HG02759 (cell line): Measurements from ENCODE around the gene RBM7.

ENCODE experiments used
- ATAC-seq: cut with Tn5 transposase; IDR thresholded peaks from one replicate; pipeline ENCODE4 v1.9.1; 2021; ENCODE audit warnings: mild to moderate bottlenecking, moderate library complexity; ENCODE audit not compliant: unreplicated experiment

The RBM7 gene

GRCh38 chr11:114442536-114442935 is 42.1 kb downstream of the RBM7 start:
- ATAC-seq = no peak

DNA sequence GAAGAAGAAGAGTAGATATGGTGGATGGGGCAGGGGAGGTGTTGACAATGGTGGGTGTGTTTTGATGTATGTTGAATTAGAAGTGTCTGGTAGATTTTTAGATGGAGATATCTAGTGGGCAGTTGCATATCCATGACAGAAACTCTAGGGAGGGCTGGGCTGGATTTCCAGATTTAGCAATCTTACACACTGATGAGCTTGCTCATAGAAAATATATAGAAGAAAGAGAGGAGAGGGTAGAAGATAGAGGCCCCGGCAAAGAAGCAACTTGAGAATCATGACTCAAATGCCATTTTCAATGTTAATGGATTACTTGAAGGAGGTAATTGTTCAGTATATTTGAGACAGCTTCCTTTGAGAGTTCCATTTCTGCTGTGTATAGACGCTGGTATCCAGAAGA is 47.0 kb downstream of the RBM7 start:
- ATAC-seq = no peak

- ATAC-seq = no peak
Measured at GRCh38 chr11:114447892-114448291, 47.4 kb downstream of the RBM7 start.

DNA sequence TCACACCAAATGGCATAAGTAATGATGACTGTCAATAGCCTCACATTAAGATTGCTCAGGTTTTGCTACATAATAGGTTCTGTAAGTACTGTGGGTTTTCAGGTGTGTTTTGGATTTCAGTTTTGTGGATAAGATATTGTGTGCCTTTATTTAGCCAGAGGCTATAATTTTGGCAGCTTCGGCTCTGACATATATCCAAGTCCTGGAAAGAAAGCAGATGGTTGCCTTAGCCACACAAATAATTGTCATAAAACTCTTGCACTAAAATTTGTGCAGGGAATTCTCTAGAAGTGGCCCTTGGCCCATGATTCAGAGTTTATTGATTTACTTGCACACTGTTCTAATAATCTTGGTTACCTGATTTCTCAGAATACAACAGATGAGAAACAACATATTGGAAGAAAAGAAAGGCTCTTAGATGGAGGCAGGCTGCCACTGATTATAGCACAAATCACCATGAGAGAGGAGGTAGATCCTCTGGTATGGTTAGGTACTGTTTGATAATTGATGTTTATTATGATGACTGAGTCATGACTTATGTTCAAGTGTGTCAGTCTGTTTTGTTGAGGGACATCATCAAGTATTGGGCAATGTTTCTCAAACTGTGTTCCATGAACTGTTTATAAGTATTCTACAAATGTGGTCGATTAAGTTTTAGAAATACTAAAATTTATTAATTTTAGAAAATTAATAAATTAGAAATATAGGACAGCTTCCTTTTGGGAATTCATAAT is 48.5 kb downstream of the RBM7 start:
- ATAC-seq = no peak

DNA sequence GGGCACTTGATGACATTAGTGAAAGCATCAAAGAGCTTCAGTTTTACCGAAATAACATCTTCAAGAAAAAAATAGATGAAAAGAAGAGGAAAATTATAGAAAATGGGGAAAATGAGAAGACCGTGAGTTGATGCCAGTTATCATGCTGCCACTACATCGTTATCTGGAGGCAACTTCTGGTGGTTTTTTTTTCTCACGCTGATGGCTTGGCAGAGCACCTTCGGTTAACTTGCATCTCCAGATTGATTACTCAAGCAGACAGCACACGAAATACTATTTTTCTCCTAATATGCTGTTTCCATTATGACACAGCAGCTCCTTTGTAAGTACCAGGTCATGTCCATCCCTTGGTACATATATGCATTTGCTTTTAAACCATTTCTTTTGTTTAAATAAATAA is 49.4 kb downstream of the RBM7 start:
- no peak for ATAC-seq

DNA sequence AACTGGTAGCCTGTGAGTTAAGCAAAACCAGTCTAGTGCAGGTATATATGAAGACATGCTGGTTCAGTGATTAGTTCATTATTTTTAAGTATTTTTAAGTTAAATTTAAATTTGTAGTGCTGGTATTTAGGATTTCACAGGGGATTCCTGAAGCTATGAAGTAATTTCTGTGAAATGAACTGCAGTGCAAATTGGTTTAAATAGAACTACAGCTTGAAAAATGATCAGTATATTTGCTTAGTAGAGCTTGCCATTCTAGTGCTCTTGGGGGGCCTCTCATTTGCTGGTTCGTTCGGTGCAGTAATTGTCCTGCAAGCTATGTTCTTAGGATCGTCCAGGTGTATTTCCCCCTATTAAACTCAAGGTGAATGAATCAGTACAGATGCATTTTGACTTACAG is 51.9 kb downstream of the RBM7 start:
- ATAC-seq = no peak
